OCI-LY7 (cell line): ENCODE measurements around the gene NDUFV2. TPM values are rescaled to one million over a fixed set of nuclear protein-coding genes. Genes with fewer than 3 reads are reported as not detected.

Source experiments
- BruUV-seq: library from RNA; stranded (reverse); fragments of 400-500 nt; replicated peaks from 2 replicates; lab custom pipeline; 2021; lab: Mats Ljungman, UMichigan
- CTCF ChIA-PET: fragments of 300-600 bp; sonication (Branson Sonifier 250); formaldehyde crosslinking; loops from one replicate; lab custom pipeline; 2022; ENCODE audit warnings: antibody characterized with exemption; ENCODE audit not compliant: unreplicated experiment; lab: Charles Lee
- POLR2A ChIA-PET: fragments of 300-600 bp; sonication (Branson Sonifier 250); formaldehyde crosslinking; loops from one replicate; lab custom pipeline; 2022; ENCODE audit warnings: antibody characterized with exemption; lab: Charles Lee
- DNase-seq: peaks from one replicate; pipeline ENCODE4 v3.0.0-alpha.2; 2015; ENCODE audit warnings: low spot score
- H2AFZ ChIP-seq: fragments of 200-600 bp; sonication (generic), shearing (Covaris generic); 2 replicates; pipeline ENCODE4 v1.6.1; 2014; ENCODE audit warnings: mild to moderate bottlenecking, antibody characterized with exemption, low read length, moderate library complexity
- H3K27ac ChIP-seq: fragments of 200-600 bp; sonication (generic); 2 replicates; pipeline ENCODE4 v1.5.1; 2014; ENCODE audit warnings: mixed run types, low read depth, mild to moderate bottlenecking, moderate library complexity, low read length, inconsistent platforms; ENCODE audit not compliant: poor library complexity, severe bottlenecking
- H3K36me3 ChIP-seq: fragments of 200-600 bp; sonication (generic); 2 replicates; pipeline ENCODE4 v1.6.1; 2014; ENCODE audit warnings: mild to moderate bottlenecking, antibody characterized with exemption, low read length, moderate library complexity, mixed read lengths; ENCODE audit not compliant: insufficient read depth
- H3K4me1 ChIP-seq: fragments of 200-600 bp; sonication (generic); 2 replicates; pipeline ENCODE4 v1.5.1; 2014; ENCODE audit warnings: mild to moderate bottlenecking, low read length; ENCODE audit not compliant: insufficient read depth, poor library complexity, severe bottlenecking
- H3K4me2 ChIP-seq: fragments of 200-600 bp; sonication (generic); 2 replicates; pipeline ENCODE4 v1.6.1; 2014; ENCODE audit warnings: mild to moderate bottlenecking, low read length
- H3K4me3 ChIP-seq: fragments of 200-600 bp; sonication (generic); 2 replicates; pipeline ENCODE4 v1.5.1; 2014; ENCODE audit warnings: mild to moderate bottlenecking, low read depth, low read length; ENCODE audit not compliant: poor library complexity, severe bottlenecking
- H3K79me2 ChIP-seq: fragments of 200-600 bp; sonication (generic); 2 replicates; pipeline ENCODE4 v1.6.1; 2016; ENCODE audit warnings: low read depth, mild to moderate bottlenecking, low read length, moderate library complexity, mixed read lengths; ENCODE audit not compliant: insufficient read depth
- H3K9me2 ChIP-seq: fragments of 200-600 bp; sonication (generic); 2 replicates; pipeline ENCODE4 v1.6.1; 2016; ENCODE audit warnings: mild to moderate bottlenecking, low read length, mixed read lengths; ENCODE audit not compliant: insufficient read depth
- H3K9me3 ChIP-seq: fragments of 200-600 bp; sonication (generic); 2 replicates; pipeline ENCODE4 v1.6.1; 2014; ENCODE audit warnings: mild to moderate bottlenecking, mixed run types, low read length, mixed read lengths
- H4K20me1 ChIP-seq: fragments of 200-600 bp; sonication (generic); 2 replicates; pipeline ENCODE4 v1.6.1; 2014; ENCODE audit warnings: mild to moderate bottlenecking, antibody characterized with exemption, low read length, moderate library complexity, mixed read lengths; ENCODE audit not compliant: insufficient read depth
- EZH2phosphoT487 ChIP-seq: fragments of 200-600 bp; sonication (generic); IDR thresholded peaks from 2 replicates; pipeline ENCODE4 v1.6.1; 2018; ENCODE audit warnings: low read depth, borderline replicate concordance, mild to moderate bottlenecking, mixed run types, antibody characterized with exemption, low read length, moderate library complexity, mixed read lengths
- intact Hi-C: fragments of 100-400 bp; cut with micrococcal nuclease; formaldehyde crosslinking; loops from one replicate; pipeline ENCODE4 v1.10.0; 2022; ENCODE audit not compliant: unreplicated experiment
- total RNA-seq, 2 experiments: library from RNA; depleted of rRNA in 1 of 2; stranded (reverse); fragments of >200 nt in 1 of 2; shearing (Covaris generic) in 1 of 2; gene quantifications; 2 replicates each; pipeline ENCODE4 v1.2.3, GENCODE V29; 2014 to 2022
- TF ChIP-seq, protein P1 (sequence below): fragments of 200-600 bp; sonication (generic); conservative IDR thresholded peaks from 2 replicates; pipeline ENCODE4 v1.5.1; 2014; ENCODE audit warnings: mild to moderate bottlenecking, antibody characterized with exemption, low read length, moderate library complexity, mixed read lengths

Gene NDUFV2
- total RNA-seq, 2 experiments from 2014 or later, result 185 to 201 TPM

GRCh38 chr18:9055185-9055584 lies 47.3 kb upstream of the NDUFV2 start:
- CTCF ChIA-PET, result no interaction called here

DNA sequence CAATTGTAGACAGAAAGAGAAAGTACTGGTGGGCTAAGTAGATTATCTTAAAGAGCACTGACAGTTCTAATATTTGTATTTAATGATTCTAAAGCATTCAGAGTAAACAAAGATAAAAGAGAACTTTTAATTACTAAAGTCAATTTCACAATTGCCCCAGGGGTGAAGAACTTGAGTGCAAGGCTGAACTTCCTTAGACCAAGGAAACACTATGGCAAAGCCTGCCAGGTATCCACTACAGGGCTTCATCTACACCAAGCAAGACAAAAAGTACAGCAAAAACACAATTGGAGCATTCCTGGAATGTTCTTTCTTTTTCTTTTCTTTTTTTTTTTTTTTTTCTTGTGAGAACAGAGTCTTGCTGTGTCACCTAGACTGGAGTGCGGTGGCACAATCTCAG lies 46.9 kb upstream of the NDUFV2 start:
- DNase-seq, result no peak
- ChIA-PET CTCF (no interaction called here), POLR2A (interaction anchor here (0.6 to 1.4 kb wide), 3 partner anchors 13 to 104 kb away, joined by 3 read pairs; no protein-coding TSS in a partner anchor)
- Histone ChIP-seq H3K36me3 (peaks cover 5% of the 10 kb centered on the region; the same call in 1 of the 2 replicates), H3K4me1 (peaks cover 21% of the 10 kb centered on the region), H2AFZ (peak overlapping the region; percentile 69; the same call in 1 of the 2 replicates), H4K20me1 (no peaks in the 10 kb centered on the region), H3K27ac (no peak overlapping the region), H3K4me3 (no peak overlapping the region), H3K79me2 (no peaks in the 10 kb centered on the region), H3K9me3 (peaks cover 22% of the 10 kb centered on the region; the same call in 1 of the 2 replicates), H3K9me2 (no peaks in the 10 kb centered on the region), H3K4me2 (peak overlapping the region; percentile 22)
- intact Hi-C loops, result loop anchor here (2.0 to 5.0 kb wide), 2 partner anchors 67 to 398 kb away; no protein-coding TSS in a partner anchor
- BruUV-seq, result no TSS peak
- TF ChIP-seq EZH2phosphoT487, result no peak
- TF ChIP-seq, protein P1, sequence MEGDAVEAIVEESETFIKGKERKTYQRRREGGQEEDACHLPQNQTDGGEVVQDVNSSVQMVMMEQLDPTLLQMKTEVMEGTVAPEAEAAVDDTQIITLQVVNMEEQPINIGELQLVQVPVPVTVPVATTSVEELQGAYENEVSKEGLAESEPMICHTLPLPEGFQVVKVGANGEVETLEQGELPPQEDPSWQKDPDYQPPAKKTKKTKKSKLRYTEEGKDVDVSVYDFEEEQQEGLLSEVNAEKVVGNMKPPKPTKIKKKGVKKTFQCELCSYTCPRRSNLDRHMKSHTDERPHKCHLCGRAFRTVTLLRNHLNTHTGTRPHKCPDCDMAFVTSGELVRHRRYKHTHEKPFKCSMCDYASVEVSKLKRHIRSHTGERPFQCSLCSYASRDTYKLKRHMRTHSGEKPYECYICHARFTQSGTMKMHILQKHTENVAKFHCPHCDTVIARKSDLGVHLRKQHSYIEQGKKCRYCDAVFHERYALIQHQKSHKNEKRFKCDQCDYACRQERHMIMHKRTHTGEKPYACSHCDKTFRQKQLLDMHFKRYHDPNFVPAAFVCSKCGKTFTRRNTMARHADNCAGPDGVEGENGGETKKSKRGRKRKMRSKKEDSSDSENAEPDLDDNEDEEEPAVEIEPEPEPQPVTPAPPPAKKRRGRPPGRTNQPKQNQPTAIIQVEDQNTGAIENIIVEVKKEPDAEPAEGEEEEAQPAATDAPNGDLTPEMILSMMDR, result no peak

More at GRCh38 chr18:9055185-9055584, 47.3 kb upstream of the NDUFV2 start:
- POLR2A ChIA-PET, result interaction anchor here (0.6 to 1.4 kb wide), 3 partner anchors 13 to 103 kb away, joined by 3 read pairs; no protein-coding TSS in a partner anchor
- intact Hi-C loops, result loop anchor here (2.0 to 5.0 kb wide), 2 partner anchors 66 to 398 kb away; no protein-coding TSS in a partner anchor
- Histone ChIP-seq H3K79me2 (no peaks in the 10 kb centered on the region), H3K4me2 (peak overlapping the region; percentile 22), H3K4me1 (peaks cover 18% of the 10 kb centered on the region), H4K20me1 (no peaks in the 10 kb centered on the region), H3K9me3 (peaks cover 22% of the 10 kb centered on the region; the same call in 1 of the 2 replicates), H3K9me2 (no peaks in the 10 kb centered on the region), H3K36me3 (peaks cover 5% of the 10 kb centered on the region; the same call in 1 of the 2 replicates), H2AFZ (peak overlapping the region; percentile 69; the same call in 1 of the 2 replicates), H3K4me3 (no peak overlapping the region), H3K27ac (no peak overlapping the region)
- no TSS peak for BruUV-seq
- no peak for DNase-seq
- TF ChIP-seq, protein P1, result peak; percentile 78
- no peak for TF ChIP-seq EZH2phosphoT487

DNA sequence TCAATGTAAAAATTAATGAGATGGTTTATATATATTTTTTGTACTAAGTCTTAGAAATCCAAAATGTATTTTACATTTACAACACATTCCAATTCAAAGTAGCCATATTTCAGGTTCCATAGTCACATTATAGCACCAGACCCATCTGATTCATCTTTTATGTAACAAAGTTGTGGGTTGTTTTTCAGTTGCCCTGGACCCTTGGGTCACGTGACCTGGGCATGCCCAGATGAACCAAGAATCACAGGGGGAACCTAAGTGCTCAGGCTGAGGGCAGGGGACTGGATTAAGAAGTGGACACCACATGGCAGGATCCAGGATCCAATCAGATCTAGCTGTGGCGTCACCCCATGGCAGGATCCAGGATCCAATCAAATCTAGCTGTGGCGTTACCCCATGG lies 44.9 kb upstream of the NDUFV2 start:
- CTCF ChIA-PET, result interaction anchor here (0.6 to 0.7 kb wide), 2 partner anchors 53 to 103 kb away, joined by 3 read pairs; no protein-coding TSS in a partner anchor
- no peak for TF ChIP-seq EZH2phosphoT487
- TF ChIP-seq, protein P1, result no peak
- intact Hi-C loops, result loop anchor here (5.0 kb wide), 1 partner anchor 400 kb away; no protein-coding TSS in a partner anchor

More for the DNA sequence above, 44.9 kb upstream of the NDUFV2 start:
- Histone ChIP-seq H3K9me2 (no peaks in the 10 kb centered on the region), H3K4me1 (peaks cover 41% of the 10 kb centered on the region), H3K4me2 (no peak overlapping the region), H3K79me2 (no peaks in the 10 kb centered on the region), H3K36me3 (peaks cover 5% of the 10 kb centered on the region; the same call in 1 of the 2 replicates), H3K4me3 (no peak overlapping the region), H3K27ac (no peak overlapping the region), H4K20me1 (no peaks in the 10 kb centered on the region), H3K9me3 (peaks cover 24% of the 10 kb centered on the region; the same call in 1 of the 2 replicates), H2AFZ (no peak overlapping the region)
- POLR2A ChIA-PET, result interaction anchor here (0.6 to 1.5 kb wide), 7 partner anchors 9 to 70 kb away, joined by 3 to 7 read pairs (median 4); no protein-coding TSS in a partner anchor
- no peak for DNase-seq
- BruUV-seq, result no TSS peak
